IPS-18a (cell line): Measurements from ENCODE around the gene DBR1.
"Not testable (repeated sequence)": the region's sequence is repeated elsewhere in the genome, so short reads cannot be mapped to it uniquely, and the experiment has no call there.

Source experiments
- H3K27ac ChIP-seq: one replicate; pipeline ENCODE4 v1.5.1; 2013; ENCODE audit warnings: low read length
- H3K27me3 ChIP-seq: one replicate; pipeline ENCODE4 v1.6.1; 2013; ENCODE audit warnings: mild to moderate bottlenecking, low read length; ENCODE audit not compliant: control insufficient read depth, insufficient read depth
- H3K36me3 ChIP-seq: one replicate; pipeline ENCODE4 v1.6.1; 2013; ENCODE audit warnings: low read depth, low read length; ENCODE audit not compliant: control insufficient read depth
- H3K4me1 ChIP-seq: one replicate; pipeline ENCODE4 v1.6.1; 2013; ENCODE audit warnings: low read depth, low read length; ENCODE audit not compliant: control insufficient read depth
- H3K4me3 ChIP-seq: one replicate; pipeline ENCODE4 v1.5.1; 2013; ENCODE audit warnings: low read length
- H3K9ac ChIP-seq: one replicate; pipeline ENCODE4 v1.6.1; 2013; ENCODE audit warnings: mild to moderate bottlenecking, low read length, moderate library complexity
- H3K9me3 ChIP-seq: one replicate; pipeline ENCODE4 v1.6.1; 2013; ENCODE audit warnings: low read depth, low read length; ENCODE audit not compliant: control insufficient read depth

The DBR1 gene

DNA sequence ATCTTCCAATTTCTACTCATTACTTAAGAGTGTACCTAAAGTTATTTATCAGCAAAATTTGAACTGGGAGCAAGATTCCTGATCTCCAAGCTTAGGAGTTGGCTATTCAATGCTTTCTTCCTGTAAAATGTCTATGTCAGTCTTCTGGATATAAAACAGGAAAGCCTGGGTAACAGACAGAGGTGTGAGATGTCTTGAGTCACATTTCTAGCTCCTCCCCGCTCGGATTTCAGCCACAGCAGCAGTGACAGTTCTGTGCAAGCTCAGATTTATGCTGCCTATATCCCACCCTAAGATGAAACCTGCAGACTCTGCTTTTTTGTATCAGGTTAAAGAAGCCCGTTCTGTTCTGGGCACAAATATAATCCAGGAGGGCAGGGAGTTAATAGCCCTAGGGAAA, 10.3 kb upstream of the DBR1 start:
- H3K4me1 ChIP-seq: peaks cover 7% of the 10 kb centered on the region
- no peak overlapping the region for H3K4me3 ChIP-seq
- H3K27me3 ChIP-seq: peaks cover 25% of the 10 kb centered on the region
- peaks cover 4% of the 10 kb centered on the region for H3K36me3 ChIP-seq
- no peaks in the 10 kb centered on the region for H3K9me3 ChIP-seq
- H3K27ac ChIP-seq: no peak overlapping the region
- no peak overlapping the region for H3K9ac ChIP-seq

DNA sequence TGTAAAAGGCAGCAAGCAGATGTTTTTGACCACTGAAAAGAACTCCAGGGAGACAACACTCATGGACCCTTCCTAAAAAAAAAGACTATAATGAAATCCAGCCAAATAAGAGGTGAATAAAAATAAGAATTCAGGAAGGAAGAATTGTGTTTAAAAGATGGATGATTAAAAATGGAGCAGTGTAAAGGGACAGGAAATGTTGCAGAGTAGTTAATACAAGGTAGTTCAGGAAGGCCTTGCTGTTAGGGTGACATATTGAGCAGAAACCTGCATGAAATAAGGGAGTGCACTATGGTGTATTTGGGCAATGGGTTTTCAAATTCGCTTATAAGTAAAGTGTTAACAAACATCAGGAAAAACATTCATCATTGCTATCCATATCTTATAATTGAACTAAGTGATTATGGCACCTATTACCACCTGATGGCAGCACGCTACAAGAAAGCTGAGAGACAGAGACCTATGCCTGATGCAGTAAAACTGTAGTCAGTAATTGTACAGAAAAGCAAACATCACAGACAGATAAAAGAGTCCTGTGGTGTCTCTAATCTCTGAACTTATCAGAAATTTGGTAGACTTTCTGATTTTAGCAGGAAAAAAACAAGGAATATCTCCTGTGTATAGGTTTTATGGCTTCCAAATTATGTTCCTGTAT, 5.8 kb upstream of the DBR1 start:
- Histone ChIP-seq H3K27me3 (peaks cover 12% of the 10 kb centered on the region), H3K4me3 (no peak overlapping the region), H3K27ac (no peak overlapping the region), H3K9me3 (no peaks in the 10 kb centered on the region), H3K4me1 (no peaks in the 10 kb centered on the region), H3K36me3 (no peaks in the 10 kb centered on the region), H3K9ac (no peak overlapping the region)

DNA sequence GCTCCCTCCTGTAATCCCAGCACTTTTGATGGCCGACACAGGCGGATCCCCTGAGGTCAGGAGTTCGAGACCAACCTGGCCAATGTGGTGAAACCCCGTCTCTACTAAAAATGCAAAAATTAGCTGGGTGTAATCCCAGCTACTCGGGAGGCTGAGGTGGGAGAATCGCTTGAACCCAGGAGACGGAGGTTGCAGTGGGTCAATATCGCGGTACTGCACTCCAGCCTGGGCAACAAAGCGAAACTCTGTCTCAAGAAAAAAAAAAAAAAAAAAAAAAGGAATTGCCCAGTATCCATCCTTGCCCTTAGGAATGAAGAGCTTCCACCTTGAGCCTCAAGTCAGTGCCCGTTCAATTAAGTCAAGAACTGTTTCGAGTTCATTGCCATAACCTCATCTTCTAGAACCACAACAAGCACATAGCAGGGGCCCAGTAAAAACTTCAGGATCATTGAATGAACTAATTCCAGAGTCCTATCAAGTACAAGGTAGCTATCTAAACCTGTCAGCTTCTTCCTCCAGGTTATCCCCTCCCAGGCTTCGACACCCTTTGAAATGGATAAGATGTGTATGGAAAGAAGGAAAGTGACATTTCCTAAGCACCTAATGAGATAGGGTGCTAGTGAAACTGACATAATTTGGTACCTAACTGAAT, 826 bp downstream of the DBR1 start:
- H3K36me3 ChIP-seq: peaks cover 30% of the 10 kb centered on the region
- H3K9me3 ChIP-seq: no peaks in the 10 kb centered on the region
- no peak overlapping the region for H3K27ac ChIP-seq
- H3K9ac ChIP-seq: peak overlapping the region; percentile 75
- no peaks in the 10 kb centered on the region for H3K4me1 ChIP-seq
- peak overlapping the region; percentile 71 for H3K4me3 ChIP-seq
- no peaks in the 10 kb centered on the region for H3K27me3 ChIP-seq

DNA sequence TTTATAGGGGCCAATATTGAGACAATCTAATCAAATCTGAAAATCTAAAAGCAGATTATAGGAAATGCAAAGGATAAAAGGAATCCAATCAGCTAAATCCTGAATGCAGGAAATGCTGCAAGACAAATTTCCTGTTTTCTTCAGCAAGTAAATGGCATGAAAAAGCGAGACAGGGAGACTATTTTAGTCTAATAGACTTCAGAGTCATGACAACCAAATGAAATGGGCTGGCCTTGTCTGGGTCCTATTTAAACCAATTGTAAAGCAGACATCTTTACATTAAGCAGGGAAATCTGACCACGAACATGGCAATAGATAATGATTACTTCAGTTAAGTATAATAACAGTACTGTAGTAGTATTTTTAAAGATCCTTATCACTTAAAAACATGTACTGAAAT, 2.1 kb downstream of the DBR1 start:
- Histone ChIP-seq H3K27ac (no peak overlapping the region), H3K27me3 (no peaks in the 10 kb centered on the region), H3K36me3 (peaks cover 37% of the 10 kb centered on the region), H3K4me3 (no peak overlapping the region), H3K9me3 (no peaks in the 10 kb centered on the region), H3K4me1 (no peaks in the 10 kb centered on the region), H3K9ac (no peak overlapping the region)

DNA sequence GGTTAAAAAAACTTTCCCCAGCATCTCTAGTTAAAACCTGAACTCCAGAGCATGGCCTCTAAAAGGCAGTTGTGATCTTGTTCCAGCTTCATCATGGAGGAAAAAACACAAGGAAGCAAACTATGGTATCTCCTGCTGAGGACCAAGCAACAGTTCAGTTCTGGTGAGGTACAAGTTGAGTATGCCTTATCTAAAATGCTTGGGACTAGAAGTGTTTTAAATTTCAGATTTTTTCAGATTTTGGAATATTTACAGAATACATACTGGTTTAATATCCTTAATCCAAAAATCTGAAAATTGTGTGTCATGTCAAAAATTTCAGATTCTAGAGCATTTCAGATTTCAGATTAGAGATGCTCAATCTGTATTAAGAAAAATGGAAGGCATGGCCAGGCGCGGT, 9.7 kb downstream of the DBR1 start:
- Histone ChIP-seq H3K27ac (no peak overlapping the region), H3K27me3 (no peaks in the 10 kb centered on the region), H3K4me3 (no peak overlapping the region), H3K36me3 (peaks cover 67% of the 10 kb centered on the region), H3K4me1 (no peaks in the 10 kb centered on the region), H3K9me3 (no peaks in the 10 kb centered on the region), H3K9ac (no peak overlapping the region)

DNA sequence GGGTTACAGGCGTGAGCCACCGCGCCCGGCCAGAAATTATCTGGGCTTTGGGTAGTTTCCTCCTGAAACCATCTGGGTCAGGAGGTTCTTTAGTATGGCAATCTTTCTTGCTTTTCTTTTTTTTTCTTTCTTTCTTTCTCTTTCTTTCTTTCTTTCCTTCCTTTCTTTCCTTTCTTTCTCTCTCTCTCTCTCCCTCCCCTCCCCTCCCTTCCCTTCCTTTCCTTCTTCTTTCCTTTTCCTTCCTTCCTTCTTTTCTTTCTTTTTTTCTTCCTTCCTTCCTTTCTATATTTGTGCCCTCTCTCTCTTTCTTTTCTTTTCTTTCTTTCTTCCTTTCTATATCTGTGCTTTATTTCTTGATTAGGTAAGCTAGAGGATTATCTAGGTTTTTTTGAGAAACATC, 17.0 kb downstream of the DBR1 start:
- no peak overlapping the region for H3K4me3 ChIP-seq
- no peak overlapping the region for H3K27ac ChIP-seq
- H3K4me1 ChIP-seq: no peaks in the 10 kb centered on the region
- no peaks in the 10 kb centered on the region for H3K9me3 ChIP-seq
- H3K27me3 ChIP-seq: no peaks in the 10 kb centered on the region
- no peak overlapping the region for H3K9ac ChIP-seq
- H3K36me3 ChIP-seq: peaks cover 14% of the 10 kb centered on the region

DNA sequence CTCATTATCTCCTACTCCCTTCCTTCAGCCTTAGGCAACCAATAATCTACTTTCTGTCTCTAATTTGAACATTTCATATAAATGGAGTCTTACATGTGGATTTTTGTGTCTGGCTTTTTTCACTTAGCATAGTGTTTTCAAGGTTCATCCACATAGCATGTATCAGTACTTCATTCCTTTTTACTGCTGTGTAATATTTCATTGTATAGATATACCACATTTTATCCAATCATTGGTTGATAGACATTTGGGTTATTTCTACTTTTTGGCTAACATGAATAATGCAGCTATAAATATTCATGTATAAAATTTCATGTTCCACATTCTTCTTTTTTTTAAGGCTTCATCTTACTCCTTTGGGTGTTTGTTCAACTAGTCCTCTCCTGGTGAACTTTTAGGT, 20.2 kb downstream of the DBR1 start:
- Histone ChIP-seq H3K9ac (no peak overlapping the region), H3K9me3 (no peaks in the 10 kb centered on the region), H3K27me3 (no peaks in the 10 kb centered on the region), H3K4me1 (no peaks in the 10 kb centered on the region), H3K36me3 (no peaks in the 10 kb centered on the region), H3K27ac (no peak overlapping the region), H3K4me3 (no peak overlapping the region)

DNA sequence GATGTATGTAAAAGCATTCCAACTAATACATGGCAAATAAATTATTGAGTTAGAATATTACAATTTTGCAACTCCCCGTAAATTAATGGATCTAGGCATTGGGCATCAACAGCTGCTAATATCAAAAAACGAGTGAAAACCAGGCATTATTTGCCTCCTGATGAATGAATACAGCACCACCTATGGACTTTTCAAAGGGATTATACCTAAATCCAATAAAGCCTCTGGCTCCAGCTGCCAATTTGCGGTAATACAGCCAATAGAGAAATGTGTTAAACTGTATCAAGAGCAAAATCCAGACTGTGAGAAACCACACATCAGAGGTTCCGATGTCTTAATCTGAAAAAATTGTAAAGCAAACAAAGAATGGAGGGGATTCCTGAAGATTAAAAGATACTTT, 26.2 kb downstream of the DBR1 start:
- Histone ChIP-seq H3K27ac (no peak overlapping the region), H3K9me3 (no peaks in the 10 kb centered on the region), H3K4me3 (no peak overlapping the region), H3K4me1 (no peaks in the 10 kb centered on the region), H3K36me3 (no peaks in the 10 kb centered on the region), H3K9ac (no peak overlapping the region), H3K27me3 (no peaks in the 10 kb centered on the region)

DNA sequence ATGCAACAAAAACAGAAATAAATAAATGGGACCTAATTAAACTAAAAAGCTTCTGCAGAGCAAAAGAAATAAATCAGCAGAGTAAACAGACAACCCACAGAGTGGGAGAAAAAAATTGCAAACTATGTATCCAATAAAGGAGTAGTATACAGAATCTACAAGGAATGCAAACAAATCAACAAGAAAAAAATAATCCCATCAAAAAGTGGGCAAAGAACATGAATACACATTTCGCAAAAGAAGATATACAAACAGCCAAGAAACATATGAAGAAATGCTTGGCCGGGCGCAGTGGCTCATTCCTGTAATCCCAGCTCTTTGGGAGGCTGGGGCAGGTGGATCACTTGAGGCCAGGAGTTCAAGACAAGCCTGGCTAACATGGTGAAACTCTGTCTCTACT, 32.5 kb downstream of the DBR1 start:
- H3K4me3 ChIP-seq, H3K4me1 ChIP-seq, H3K9me3 ChIP-seq, H3K27ac ChIP-seq, H3K27me3 ChIP-seq, H3K9ac ChIP-seq, H3K36me3 ChIP-seq: not testable (repeated sequence)

DNA sequence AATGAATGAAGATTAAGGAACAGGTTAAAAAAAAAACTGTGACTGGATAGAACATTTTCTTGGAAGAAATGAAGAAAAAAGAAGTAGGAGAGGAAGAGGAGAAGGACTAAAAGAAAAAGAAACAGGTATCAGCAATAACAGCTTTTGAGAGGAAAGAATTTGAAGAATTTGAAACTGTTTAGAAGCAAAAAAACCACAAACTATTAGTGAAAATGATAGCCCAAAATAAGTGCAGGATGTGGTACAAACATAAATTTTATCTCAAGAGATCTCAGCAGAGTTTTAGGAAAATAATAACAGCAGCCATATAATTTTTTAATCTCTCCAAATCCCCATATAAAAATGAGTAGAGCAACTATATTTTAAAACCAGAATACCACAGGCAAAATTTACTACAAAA, 33.8 kb downstream of the DBR1 start:
- no peak overlapping the region for H3K9ac ChIP-seq
- no peak overlapping the region for H3K4me3 ChIP-seq
- no peaks in the 10 kb centered on the region for H3K36me3 ChIP-seq
- H3K9me3 ChIP-seq: no peaks in the 10 kb centered on the region
- H3K27ac ChIP-seq: no peak overlapping the region
- H3K27me3 ChIP-seq: no peaks in the 10 kb centered on the region
- H3K4me1 ChIP-seq: no peaks in the 10 kb centered on the region

DNA sequence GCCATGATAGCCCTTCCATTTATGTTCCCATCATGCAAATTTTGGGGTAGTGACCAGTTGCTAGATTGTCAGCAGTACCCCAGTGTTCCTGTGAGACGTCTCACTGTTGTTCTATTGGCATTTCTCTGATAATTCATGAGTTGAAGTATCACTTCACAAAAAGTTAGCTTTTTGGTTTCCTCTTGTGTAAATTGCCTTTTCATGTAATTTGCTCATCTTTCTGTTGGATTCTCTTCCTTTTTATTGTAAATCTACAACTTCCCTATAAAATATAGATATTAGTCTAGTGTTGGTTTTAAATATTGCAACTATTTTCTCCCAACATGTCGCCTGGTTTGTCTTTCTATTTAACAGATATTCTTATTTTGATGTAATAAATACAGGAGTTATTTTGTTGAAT, 35.0 kb downstream of the DBR1 start:
- Histone ChIP-seq H3K4me1 (no peaks in the 10 kb centered on the region), H3K27me3 (no peaks in the 10 kb centered on the region), H3K9me3 (no peaks in the 10 kb centered on the region), H3K4me3 (no peak overlapping the region), H3K36me3 (no peaks in the 10 kb centered on the region), H3K27ac (no peak overlapping the region), H3K9ac (no peak overlapping the region)

DNA sequence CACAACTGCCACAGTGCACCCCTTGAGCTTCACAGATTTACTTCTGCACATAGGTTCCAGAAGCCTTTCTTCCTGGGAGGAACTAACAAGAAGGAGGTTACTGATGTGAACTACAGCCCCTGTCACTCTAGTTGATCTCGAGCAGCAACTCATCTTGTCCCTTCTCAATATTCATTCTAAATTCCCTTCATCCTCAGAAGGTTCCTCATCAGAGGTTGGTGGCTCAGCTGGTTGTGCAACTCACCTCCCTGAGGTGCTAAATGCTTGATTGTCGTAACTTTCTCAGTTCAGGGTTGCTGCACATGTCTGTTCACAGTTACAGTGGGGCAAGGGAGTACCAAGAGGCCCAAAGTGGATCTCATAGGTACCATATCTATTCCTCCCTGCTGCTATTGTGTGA, 36.9 kb downstream of the DBR1 start:
- Histone ChIP-seq H3K27me3 (no peaks in the 10 kb centered on the region), H3K27ac (no peak overlapping the region), H3K9ac (no peak overlapping the region), H3K4me1 (no peaks in the 10 kb centered on the region), H3K9me3 (no peaks in the 10 kb centered on the region), H3K36me3 (no peaks in the 10 kb centered on the region), H3K4me3 (no peak overlapping the region)
